Liver (tissue), 3 donors: ENCODE measurements around the gene CACNA1C.

ENCODE experiments used
- EGR1 ChIP-seq, 2 donors: IDR thresholded peaks; 2 replicates each; pipeline ENCODE4 v1.6.1; 2016 to 2018; ENCODE audit warnings: antibody characterized with exemption in 2 of 2, low read depth in 2 of 2
- GABPA ChIP-seq, 2 donors: IDR thresholded peaks in 1 of 2; conservative IDR thresholded peaks in 1 of 2; 2 replicates each; pipeline ENCODE4 v1.6.1; 2016; ENCODE audit warnings: antibody characterized with exemption in 2 of 2, mild to moderate bottlenecking in 1 of 2, moderate library complexity in 1 of 2
- TF ChIP-seq, protein P1 (sequence below): fragments of 150-350 bp; IDR thresholded peaks from 2 replicates; pipeline ENCODE4 v1.5.1; 2017; ENCODE audit warnings: improper control_type of control experiment, low read depth, low read length; ENCODE audit not compliant: missing input control
- TF ChIP-seq, protein P2 (sequence below): IDR thresholded peaks from 2 replicates; pipeline ENCODE4 v1.6.1; 2016; ENCODE audit warnings: antibody characterized with exemption
- donor health status: healthy.
- donor health status: healthy.

DNA sequence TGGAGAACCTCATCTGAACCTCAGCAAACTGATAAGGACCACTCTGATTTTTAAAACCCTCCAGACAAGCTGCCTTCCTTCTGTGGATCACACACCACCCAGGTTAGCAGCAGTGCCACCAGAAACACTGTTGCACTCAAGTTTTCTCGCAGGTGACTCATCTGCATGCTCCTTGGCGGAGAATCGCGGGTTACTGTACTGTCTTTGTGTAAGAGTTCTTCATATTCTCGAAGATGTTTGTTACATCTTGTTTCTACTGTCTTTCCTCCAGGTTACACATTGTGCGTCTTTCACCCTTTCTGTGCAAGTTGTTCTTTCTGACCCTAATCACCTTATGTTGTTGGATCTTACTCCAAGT, 331.2 kb downstream of the CACNA1C start:
- TF ChIP-seq, protein P1, sequence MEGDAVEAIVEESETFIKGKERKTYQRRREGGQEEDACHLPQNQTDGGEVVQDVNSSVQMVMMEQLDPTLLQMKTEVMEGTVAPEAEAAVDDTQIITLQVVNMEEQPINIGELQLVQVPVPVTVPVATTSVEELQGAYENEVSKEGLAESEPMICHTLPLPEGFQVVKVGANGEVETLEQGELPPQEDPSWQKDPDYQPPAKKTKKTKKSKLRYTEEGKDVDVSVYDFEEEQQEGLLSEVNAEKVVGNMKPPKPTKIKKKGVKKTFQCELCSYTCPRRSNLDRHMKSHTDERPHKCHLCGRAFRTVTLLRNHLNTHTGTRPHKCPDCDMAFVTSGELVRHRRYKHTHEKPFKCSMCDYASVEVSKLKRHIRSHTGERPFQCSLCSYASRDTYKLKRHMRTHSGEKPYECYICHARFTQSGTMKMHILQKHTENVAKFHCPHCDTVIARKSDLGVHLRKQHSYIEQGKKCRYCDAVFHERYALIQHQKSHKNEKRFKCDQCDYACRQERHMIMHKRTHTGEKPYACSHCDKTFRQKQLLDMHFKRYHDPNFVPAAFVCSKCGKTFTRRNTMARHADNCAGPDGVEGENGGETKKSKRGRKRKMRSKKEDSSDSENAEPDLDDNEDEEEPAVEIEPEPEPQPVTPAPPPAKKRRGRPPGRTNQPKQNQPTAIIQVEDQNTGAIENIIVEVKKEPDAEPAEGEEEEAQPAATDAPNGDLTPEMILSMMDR: no peak
- no peak for TF ChIP-seq EGR1 (IDR thresholded peaks at IDR 0.05; ENCODE audit: low read depth in 2 of 2)
- TF ChIP-seq, protein P2, sequence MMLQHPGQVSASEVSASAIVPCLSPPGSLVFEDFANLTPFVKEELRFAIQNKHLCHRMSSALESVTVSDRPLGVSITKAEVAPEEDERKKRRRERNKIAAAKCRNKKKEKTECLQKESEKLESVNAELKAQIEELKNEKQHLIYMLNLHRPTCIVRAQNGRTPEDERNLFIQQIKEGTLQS: no peak
- TF ChIP-seq GABPA (IDR thresholded peaks at IDR 0.05 in 1 of 2, conservative IDR thresholded peaks at IDR 0.05 in 1 of 2): no peak
